ENCODE results near the gene TFB2M. TPM values are rescaled to one million over a fixed set of nuclear protein-coding genes. Genes with fewer than 3 reads are reported as not detected.
A peak's percentile ranks its signal among the peaks of the same experiment; 100 is the strongest.

The TFB2M gene
- total RNA-seq, 8 experiments from 2014 or later, result 12.0 to 25.5 (median 18.3) TPM

GRCh38 chr1:246497331-246497915 is 68.6 kb downstream of the TFB2M start:
- ATAC-seq (replicated peaks in 6 of 8), result peak in 3 of 8 experiments; percentile 21 to 46 (median 46)
- in situ Hi-C loops (cut with MboI; ENCODE audit: low pct_unique_long_range_greater_than_20kb in 2 of 9, low sequenced_read_pairs in 9 of 9, unreplicated experiment in 9 of 9), result loop anchor here in 8 of 9 experiments (10.0 to 25.0 kb wide), 5 partner anchors 90 to 1360 kb away; partner anchors contain the start of gene KIF26B (in 6 of the 8)
- WGBS, 10 experiments, result 50 to 100% (median 68%) methylated on average over 1 to 2 of the region's 2 CpGs; no CpG with 5 or more reads in 2 of the 10 experiments
- H3K4me3 ChIP-seq, result no peak overlapping the region
- no peak overlapping the region for H3K27ac ChIP-seq
- peaks cover 1 to 3% of the 10 kb centered on the region in 2 donors for H3K4me1 ChIP-seq (replicated peaks in 1 of 2)

- H3K27ac ChIP-seq, result peak overlapping the region in 1 of 2 donors; percentile 1
- 0 to 100% (median 35%) methylated on average over 1 to 3 of the region's 3 CpGs; no CpG with 5 or more reads in 2 of the 10 experiments for WGBS, 10 experiments
- H3K4me1 ChIP-seq (replicated peaks in 1 of 2), result peaks cover 5 to 6% of the 10 kb centered on the region in 2 donors
- peak; percentile 96 to 100 (median 99) for ATAC-seq (replicated peaks in 6 of 8)
- in situ Hi-C loops (cut with MboI; ENCODE audit: low pct_unique_long_range_greater_than_20kb in 2 of 9, low sequenced_read_pairs in 9 of 9, unreplicated experiment in 9 of 9), result loop anchor here in 8 of 9 experiments (10.0 to 25.0 kb wide), 5 partner anchors 95 to 1355 kb away; partner anchors contain the start of gene KIF26B (in 6 of the 8)
- H3K4me3 ChIP-seq, result peak overlapping the region in 1 of 5 donors; percentile 11
These were observed 73.3 kb downstream of the TFB2M start for GRCh38 chr1:246492611-246493245.

- in situ Hi-C loops (cut with MboI; ENCODE audit: low pct_unique_long_range_greater_than_20kb in 2 of 9, low sequenced_read_pairs in 9 of 9, unreplicated experiment in 9 of 9), result loop anchor here in 8 of 9 experiments (10.0 to 25.0 kb wide), 5 partner anchors 96 to 1354 kb away; partner anchors contain the start of gene KIF26B (in 6 of the 8)
- Histone ChIP-seq H3K27ac (no peak overlapping the region), H3K4me3 (no peak overlapping the region), H3K4me1 (replicated peaks in 1 of 2) (peaks cover 5 to 6% of the 10 kb centered on the region in 2 donors)
- ATAC-seq (replicated peaks in 6 of 8), result no peak
- 82 to 100% (median 93%) methylated on average over 2 to 7 of the region's 7 CpGs; no CpG with 5 or more reads in 1 of the 10 experiments for WGBS, 10 experiments
These were observed 74.5 kb downstream of the TFB2M start for GRCh38 chr1:246491551-246492053.

Other genes starting within 250 kb of the TFB2M start
- 10 to 100 TPM in 7 of 8 experiments, 1 to 10 TPM in 1; 8.8 to 39.7 (median 29.1) TPM for gene SMYD3, start 59.0 kb downstream of the TFB2M start, total RNA-seq
- 10 to 100 TPM; 11.6 to 56.4 (median 28.5) TPM for gene CNST, start 195 bp upstream of the TFB2M start, total RNA-seq
- gene SCCPDH, start 158.1 kb upstream of the TFB2M start, total RNA-seq, result 10 to 100 TPM; 13.9 to 60.5 (median 49.2) TPM

All from motor neuron (in vitro differentiated cells).